Measurements from ENCODE around the gene LDHD. TPM values are rescaled to one million over a fixed set of nuclear protein-coding genes. Genes with fewer than 3 reads are reported as not detected.

LDHD gene
- total and polyA plus RNA-seq, 2 of the 13 experiments (the other 11 are each of a cell fraction or from before 2014, with no cell fraction given): 9.1 to 9.8 TPM

DNA sequence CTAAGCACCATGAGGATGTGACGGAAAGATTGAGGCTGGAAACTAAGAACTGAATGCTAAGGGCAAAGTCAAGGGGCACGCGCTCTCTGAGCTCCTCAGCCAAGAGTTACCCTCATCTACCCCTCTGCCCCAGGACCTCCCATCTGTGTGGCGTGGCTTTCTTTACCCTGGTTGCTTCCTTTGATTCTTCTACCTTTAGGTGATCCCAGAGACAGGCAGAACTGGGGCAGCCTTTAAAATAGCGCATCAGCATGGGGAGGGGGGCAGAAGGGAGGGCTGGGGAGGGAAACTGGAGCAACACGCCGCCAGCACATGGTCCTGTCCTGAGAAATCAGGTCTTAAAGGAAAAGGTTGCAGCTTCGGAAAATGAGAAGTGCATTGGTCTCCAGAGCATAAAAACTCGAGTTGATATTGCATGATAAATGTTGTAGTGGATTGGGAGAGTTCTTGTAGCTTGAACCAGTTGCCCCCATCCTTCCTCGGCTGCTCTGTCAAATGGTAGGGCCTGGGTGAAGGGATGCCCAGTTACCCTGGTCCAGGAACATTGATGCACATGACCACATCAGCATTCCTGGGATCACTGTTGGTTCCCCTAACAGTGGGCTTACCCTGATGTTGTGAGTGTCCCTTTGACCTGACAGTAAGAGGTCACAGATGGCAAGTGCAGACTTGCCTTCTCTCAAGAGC is 29.7 kb downstream of the LDHD start:
- BruUV-seq (replicated peaks): no TSS peak
- in situ Hi-C loops (cut with HindIII; ENCODE audit: extremely low pct_ligation_motif_present, low pct_unique_long_range_greater_than_20kb) (no loop called here), intact Hi-C loops (cut with micrococcal nuclease; ENCODE audit: unreplicated experiment) (no loop called here)
- Histone ChIP-seq H4K20me1 (ENCODE audit: insufficient read depth, low read length) (peaks cover 58% of the 10 kb centered on the region), H3K9me3 (ENCODE audit: low read length) (no peaks in the 10 kb centered on the region), H3K4me2 (ENCODE audit: low read depth, low read length) (peak overlapping the region; percentile 76), H3K27me3 (ENCODE audit: control insufficient read depth in 1 of 2, insufficient read depth in 2 of 2, low read length in 2 of 2) (no peaks in the 10 kb centered on the region), H3K27ac (ENCODE audit: extremely low read length, insufficient read depth, low read length) (peak overlapping the region; percentile 59), H3K79me2 (ENCODE audit: insufficient read depth, low read length) (peaks cover 99% of the 10 kb centered on the region), H2AFZ (ENCODE audit: low read length) (no peak overlapping the region), H3K4me3 (replicated peaks in 1 of 3; ENCODE audit: insufficient read depth in 1 of 3, low read depth in 2 of 3, low read length in 3 of 3) (peak overlapping the region in 1 of 3 experiments; percentile 48; a peak in 1 of 6 replicates), H3K4me1 (ENCODE audit: insufficient read depth, low read length) (peaks cover 95% of the 10 kb centered on the region), H3K36me3 (replicated peaks in 1 of 2; ENCODE audit: control insufficient read depth in 1 of 2, insufficient read depth in 2 of 2, low read length in 2 of 2) (peaks cover 9 to 11% of the 10 kb centered on the region in 2 experiments; a peak in 4 of 5 replicates), H3K9ac (ENCODE audit: insufficient read depth, low read depth, low read length) (no peak overlapping the region)
- FAIRE-seq (no peak), ATAC-seq (peak; percentile 59), DNase-seq (ENCODE audit: low spot score) (no peak)
- ChIA-PET CTCF (ENCODE audit: low intra/inter-chr PET ratio, low total read pairs) (no interaction called here), POLR2A (interaction anchor here (0.9 to 1.0 kb wide), 2 partner anchors 17 to 104 kb away, joined by 3 read pairs; no protein-coding TSS in a partner anchor)
- peak; percentile 62; the same call in 1 of the 2 replicates for TF ChIP-seq RFXAP (CRISPR knock-in tag; IDR thresholded peaks at IDR 0.05; ENCODE audit: borderline replicate concordance)
- TF ChIP-seq MAFK (conservative IDR thresholded peaks at IDR 0.05 in 1 of 2, IDR thresholded peaks at IDR 0.05 in 1 of 2; ENCODE audit: low read length in 2 of 2): no peak
- TF ChIP-seq ZNF350 (CRISPR knock-in tag; IDR thresholded peaks at IDR 0.05; ENCODE audit: borderline replicate concordance, low read depth): peak; percentile 31; the same call in 1 of the 2 replicates
- peak; percentile 40; the same call in 1 of the 2 replicates for TF ChIP-seq HNF4A (CRISPR knock-in tag; IDR thresholded peaks at IDR 0.05)
- TF ChIP-seq, protein P1, sequence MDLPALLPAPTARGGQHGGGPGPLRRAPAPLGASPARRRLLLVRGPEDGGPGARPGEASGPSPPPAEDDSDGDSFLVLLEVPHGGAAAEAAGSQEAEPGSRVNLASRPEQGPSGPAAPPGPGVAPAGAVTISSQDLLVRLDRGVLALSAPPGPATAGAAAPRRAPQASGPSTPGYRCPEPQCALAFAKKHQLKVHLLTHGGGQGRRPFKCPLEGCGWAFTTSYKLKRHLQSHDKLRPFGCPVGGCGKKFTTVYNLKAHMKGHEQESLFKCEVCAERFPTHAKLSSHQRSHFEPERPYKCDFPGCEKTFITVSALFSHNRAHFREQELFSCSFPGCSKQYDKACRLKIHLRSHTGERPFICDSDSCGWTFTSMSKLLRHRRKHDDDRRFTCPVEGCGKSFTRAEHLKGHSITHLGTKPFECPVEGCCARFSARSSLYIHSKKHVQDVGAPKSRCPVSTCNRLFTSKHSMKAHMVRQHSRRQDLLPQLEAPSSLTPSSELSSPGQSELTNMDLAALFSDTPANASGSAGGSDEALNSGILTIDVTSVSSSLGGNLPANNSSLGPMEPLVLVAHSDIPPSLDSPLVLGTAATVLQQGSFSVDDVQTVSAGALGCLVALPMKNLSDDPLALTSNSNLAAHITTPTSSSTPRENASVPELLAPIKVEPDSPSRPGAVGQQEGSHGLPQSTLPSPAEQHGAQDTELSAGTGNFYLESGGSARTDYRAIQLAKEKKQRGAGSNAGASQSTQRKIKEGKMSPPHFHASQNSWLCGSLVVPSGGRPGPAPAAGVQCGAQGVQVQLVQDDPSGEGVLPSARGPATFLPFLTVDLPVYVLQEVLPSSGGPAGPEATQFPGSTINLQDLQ (CRISPR knock-in tag; IDR thresholded peaks at IDR 0.05): no peak
- TF ChIP-seq SPEN (CRISPR knock-in tag; IDR thresholded peaks at IDR 0.05; ENCODE audit: low read depth): peak; percentile 51; the same call in 1 of the 2 replicates
- no peak for TF ChIP-seq ZNF17 (CRISPR knock-in tag; IDR thresholded peaks at IDR 0.05)
- TF ChIP-seq AKAP8 (CRISPR knock-in tag; IDR thresholded peaks at IDR 0.05): 0 out of 2 replicates have a peak, but pooled peaks have one; percentile 70
- TF ChIP-seq DNMT3B (CRISPR knock-in tag; conservative IDR thresholded peaks at IDR 0.05): no peak
- TF ChIP-seq ZNF713 (CRISPR knock-in tag; IDR thresholded peaks at IDR 0.05): 0 out of 2 replicates have a peak, but pooled peaks have one; percentile 29
- TF ChIP-seq SOX5 (CRISPR knock-in tag; IDR thresholded peaks at IDR 0.05; ENCODE audit: borderline replicate concordance): no peak
- 0 out of 2 replicates have a peak, but pooled peaks have one; percentile 38 for TF ChIP-seq GZF1 (CRISPR knock-in tag; IDR thresholded peaks at IDR 0.05)
- 0 out of 2 replicates have a peak, but pooled peaks have one; percentile 5 for TF ChIP-seq DPF2 (CRISPR knock-in tag; IDR thresholded peaks at IDR 0.05; ENCODE audit: borderline replicate concordance, low read depth)
- TF ChIP-seq TEAD3 (CRISPR knock-in tag; optimal IDR thresholded peaks at IDR 0.05; ENCODE audit: borderline replicate concordance): peak; percentile 48
- WGBS (ENCODE audit: low lambda C conversion rate): 94% methylated on average over 10 of the region's 10 CpGs
